Inflammatory macrophage treated with lipopolysaccharide for 1 hour (primary cell): Measurements from ENCODE around the gene THRB.

ENCODE experiments used
- DNase-seq, 2 donors: peaks; one replicate each; pipeline ENCODE4 v3.0.0-alpha.2; 2020 to 2022

Gene THRB

GRCh38 chr3:24067483-24067882 is 427.2 kb downstream of the THRB start:
- no peak for DNase-seq
